CD4-positive, CD25-positive, alpha-beta regulatory T cell (primary cell): ENCODE measurements around the gene KRT15. TPM values are rescaled to one million over a fixed set of nuclear protein-coding genes. Genes with fewer than 3 reads are reported as not detected.

Experiments used
- ATAC-seq, 2 donors: fragments of 150-1000 bp; cut with Tn5 transposase; one replicate each; pipeline ENCODE4 v1.10.0; 2021; ENCODE audit warnings: low read depth in 2 of 2, moderate number of reproducible peaks in 2 of 2, moderate library complexity in 1 of 2
- DNase-seq, 3 donors: peaks; one replicate each; pipeline versions ENCODE4 v3.0.0 to v3.0.0-alpha.2; 2012 to 2022; ENCODE audit warnings: mixed read lengths in 1 of 3
- H3K27ac ChIP-seq: one replicate; pipeline ENCODE4 v1.7.0; 2013; ENCODE audit warnings: mild to moderate bottlenecking, low read length; ENCODE audit not compliant: insufficient read depth, poor library complexity, severe bottlenecking
- H3K27me3 ChIP-seq: one replicate; pipeline ENCODE4 v1.7.0; 2013; ENCODE audit warnings: low read length; ENCODE audit not compliant: control insufficient read depth, insufficient read depth
- H3K36me3 ChIP-seq: one replicate; pipeline ENCODE4 v1.7.0; 2013; ENCODE audit warnings: mild to moderate bottlenecking, low read length, moderate library complexity; ENCODE audit not compliant: control insufficient read depth, insufficient read depth
- H3K4me1 ChIP-seq: 2 replicates; pipeline ENCODE4 v1.7.0; 2013; ENCODE audit warnings: mild to moderate bottlenecking, low read length; ENCODE audit not compliant: insufficient read depth, control insufficient read depth, poor library complexity, severe bottlenecking
- H3K4me3 ChIP-seq: one replicate; pipeline ENCODE4 v1.7.0; 2013; ENCODE audit warnings: low read depth, mild to moderate bottlenecking, low read length, moderate library complexity
- H3K9me3 ChIP-seq, 2 experiments: 1 replicate in 1 of 2; 2 replicates in 1 of 2; pipeline ENCODE4 v1.7.0; 2013; ENCODE audit warnings: low read length in 2 of 2, mild to moderate bottlenecking in 1 of 2, moderate library complexity in 1 of 2; ENCODE audit not compliant: control insufficient read depth in 2 of 2
- H3K27ac Mint-ChIP-seq, 3 donors: one replicate each; pipeline ENCODE4 v1.8.0; 2020 to 2022; ENCODE audit warnings: mild to moderate bottlenecking in 3 of 3, mixed read lengths in 3 of 3, moderate library complexity in 2 of 3
- H3K27me3 Mint-ChIP-seq: one replicate; pipeline ENCODE4 v1.8.0; 2022; ENCODE audit warnings: mild to moderate bottlenecking, mixed read lengths
- H3K36me3 Mint-ChIP-seq: one replicate; pipeline ENCODE4 v1.8.0; 2020; ENCODE audit warnings: mixed read lengths
- H3K4me1 Mint-ChIP-seq, 4 donors: one replicate each; pipeline ENCODE4 v1.8.0; 2020 to 2022; ENCODE audit warnings: mixed read lengths in 4 of 4, mild to moderate bottlenecking in 1 of 4
- H3K4me3 Mint-ChIP-seq, 4 donors: one replicate each; pipeline ENCODE4 v1.8.0; 2020 to 2022; ENCODE audit warnings: mild to moderate bottlenecking in 4 of 4, mixed read lengths in 4 of 4, moderate library complexity in 3 of 4
- H3K9me3 Mint-ChIP-seq, 7 donors: one replicate each; pipeline ENCODE4 v1.8.0; 2020 to 2022; ENCODE audit warnings: mixed read lengths in 7 of 7, mild to moderate bottlenecking in 3 of 7, moderate library complexity in 2 of 7
- polyA plus RNA-seq, 4 donors: library from polyadenylated mRNA; unstranded; fragments of 300-500 nt; fragmentation: Illumina TruSeq; gene quantifications; one replicate each; pipeline ENCODE4 v1.2.3, GENCODE V29; 2021
- total RNA-seq: library from RNA; stranded (reverse); gene quantifications from one replicate; pipeline ENCODE4 v1.2.3, GENCODE V29; 2022

Gene KRT15
- total and polyA plus RNA-seq, 5 donors from 2014 or later, result not detected

DNA sequence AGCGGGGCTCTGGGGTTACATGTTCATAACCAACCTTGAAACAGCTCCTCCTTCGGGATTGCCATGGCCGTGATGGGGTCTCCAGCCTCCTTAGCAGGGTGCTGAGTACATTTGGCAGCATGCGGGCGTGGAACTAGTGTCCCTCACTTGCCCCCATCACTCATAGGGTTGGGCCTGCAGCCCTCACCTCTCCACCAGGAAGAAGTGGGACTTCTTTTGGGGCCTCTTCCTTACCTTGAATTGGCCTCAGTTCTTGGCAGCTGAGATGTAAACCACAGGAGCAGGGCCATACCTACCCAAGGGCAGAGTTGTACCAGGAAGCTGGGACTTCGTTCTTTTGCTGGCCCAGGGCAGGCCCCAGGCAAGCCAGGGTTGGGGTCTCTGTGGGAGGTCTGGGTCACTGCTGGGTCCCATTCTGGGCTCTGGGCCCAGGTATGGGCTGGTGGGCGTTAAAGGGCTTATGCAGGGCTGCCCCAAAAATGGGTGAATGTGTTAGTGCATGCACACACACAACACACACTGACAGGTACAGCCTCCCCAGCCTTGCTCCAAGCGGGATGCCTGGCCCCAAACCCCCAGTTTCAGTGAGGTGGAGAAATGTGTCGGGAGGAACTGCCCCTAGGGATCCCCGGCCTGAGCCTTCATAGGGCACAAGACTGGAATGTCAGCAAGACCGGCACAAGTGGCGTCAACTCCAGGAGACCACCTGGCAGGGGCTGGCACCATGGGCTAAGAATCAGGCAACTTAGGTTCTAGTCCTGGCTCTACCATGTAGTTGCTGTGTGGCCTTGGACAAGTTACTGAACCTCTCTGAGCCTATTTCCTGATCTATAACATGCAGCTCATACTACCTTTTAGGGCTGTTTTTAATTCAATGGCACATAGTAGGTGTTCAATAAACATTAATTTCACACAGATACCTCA lies 3.9 kb upstream of the KRT15 start:
- H3K27ac Mint-ChIP-seq, result no peak overlapping the region
- peaks cover 2% of the 10 kb centered on the region for H3K4me1 ChIP-seq
- H3K36me3 Mint-ChIP-seq, result no peaks in the 10 kb centered on the region
- no peak overlapping the region for H3K4me3 ChIP-seq
- H3K27ac ChIP-seq, result no peak overlapping the region
- no peaks in the 10 kb centered on the region for H3K9me3 ChIP-seq
- peaks cover 50% of the 10 kb centered on the region for H3K27me3 Mint-ChIP-seq
- ATAC-seq (no peak), DNase-seq (no peak)
- H3K9me3 Mint-ChIP-seq, result no peaks in the 10 kb centered on the region
- no peaks in the 10 kb centered on the region for H3K27me3 ChIP-seq
- H3K4me3 Mint-ChIP-seq, result no peak overlapping the region
- peaks cover 0 to 3% (median 0%) of the 10 kb centered on the region in 4 donors for H3K4me1 Mint-ChIP-seq
- no peaks in the 10 kb centered on the region for H3K36me3 ChIP-seq

DNA sequence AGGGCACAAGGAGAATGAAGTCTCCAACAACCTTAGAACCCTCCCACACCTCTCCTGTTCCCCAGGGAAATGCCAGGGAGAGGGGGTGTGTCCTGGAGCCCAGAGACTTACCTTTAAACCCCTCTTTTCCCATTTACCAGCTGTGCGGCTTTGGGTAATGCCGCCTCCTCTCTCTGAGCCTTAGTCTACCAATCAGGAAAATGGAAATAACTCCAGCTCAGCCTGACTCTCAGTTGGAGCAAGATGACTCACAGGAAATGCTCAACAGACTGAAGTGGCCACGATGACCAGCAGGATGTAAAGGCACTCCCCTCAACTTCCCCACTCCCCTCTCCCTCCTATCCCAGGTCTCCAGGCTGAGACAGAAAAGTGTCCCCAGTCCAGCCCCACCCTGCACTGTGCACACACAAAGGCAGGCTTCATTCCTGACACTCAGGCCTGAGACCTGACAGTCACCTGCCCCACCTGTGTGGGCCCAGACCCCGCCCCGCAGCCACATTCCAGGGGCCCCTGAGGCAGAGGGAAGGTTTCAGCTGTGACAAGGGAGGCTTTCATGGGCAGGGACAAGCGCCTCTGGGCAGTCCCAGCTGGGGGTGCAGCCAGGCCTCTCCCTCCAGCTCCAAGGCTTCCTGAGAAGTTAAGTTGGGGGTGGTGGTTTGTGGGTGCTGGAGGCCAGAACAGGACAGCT lies 3.0 kb upstream of the KRT15 start:
- DNase-seq (no peak), ATAC-seq (no peak)
- no peaks in the 10 kb centered on the region for H3K9me3 ChIP-seq
- no peaks in the 10 kb centered on the region for H3K4me1 ChIP-seq
- H3K4me3 ChIP-seq, result no peak overlapping the region
- H3K27ac ChIP-seq, result no peak overlapping the region
- Mint-ChIP-seq H3K4me1 (no peaks in the 10 kb centered on the region), H3K27me3 (peaks cover 42% of the 10 kb centered on the region), H3K9me3 (no peaks in the 10 kb centered on the region), H3K36me3 (no peaks in the 10 kb centered on the region), H3K27ac (no peak overlapping the region), H3K4me3 (no peak overlapping the region)
- no peaks in the 10 kb centered on the region for H3K36me3 ChIP-seq
- H3K27me3 ChIP-seq, result no peaks in the 10 kb centered on the region

DNA sequence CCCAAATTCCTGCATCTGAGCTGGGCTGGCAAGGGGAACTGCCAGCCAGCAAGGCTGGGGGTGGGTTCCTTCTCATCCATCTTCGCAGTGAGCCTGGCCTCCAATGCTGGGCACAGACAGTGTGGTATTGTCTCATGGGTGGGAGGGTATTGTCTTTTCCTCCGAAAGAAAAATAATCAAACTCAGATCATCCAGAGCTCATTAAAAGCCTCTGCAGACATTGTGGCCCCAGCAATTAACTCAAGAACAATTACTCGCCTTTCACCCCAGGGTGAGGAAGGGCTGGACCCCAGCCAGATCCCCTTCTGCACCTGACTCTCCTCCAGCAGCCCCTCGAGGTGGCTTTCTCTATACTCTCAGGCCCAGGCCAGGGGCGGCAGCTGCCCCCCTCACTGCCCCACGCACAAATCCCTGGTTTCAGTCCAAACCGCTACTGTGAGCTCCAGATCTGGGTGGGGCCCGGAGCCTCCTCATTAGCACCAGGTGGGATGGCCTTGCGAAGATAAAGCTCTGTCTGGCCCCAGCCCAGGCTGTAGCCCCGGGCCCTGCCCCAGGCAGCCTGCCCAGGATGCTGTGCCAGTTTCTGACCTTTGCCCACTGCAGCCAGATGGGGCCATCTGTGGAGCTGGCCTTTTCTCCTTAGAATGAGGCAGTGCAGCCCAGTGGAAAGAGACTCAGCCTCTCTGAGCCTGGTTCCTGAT lies 2.3 kb upstream of the KRT15 start:
- no peaks in the 10 kb centered on the region for H3K27me3 ChIP-seq
- no peaks in the 10 kb centered on the region for H3K4me1 ChIP-seq
- DNase-seq (no peak), ATAC-seq (no peak)
- H3K9me3 ChIP-seq, result no peaks in the 10 kb centered on the region
- H3K27ac Mint-ChIP-seq, result no peak overlapping the region
- no peaks in the 10 kb centered on the region for H3K9me3 Mint-ChIP-seq
- no peaks in the 10 kb centered on the region for H3K36me3 ChIP-seq
- H3K4me3 ChIP-seq, result no peak overlapping the region
- no peaks in the 10 kb centered on the region for H3K36me3 Mint-ChIP-seq
- no peaks in the 10 kb centered on the region for H3K4me1 Mint-ChIP-seq
- no peak overlapping the region for H3K27ac ChIP-seq
- no peak overlapping the region for H3K4me3 Mint-ChIP-seq
- H3K27me3 Mint-ChIP-seq, result peaks cover 40% of the 10 kb centered on the region

- H3K9me3 Mint-ChIP-seq, result no peaks in the 10 kb centered on the region
- peaks cover 28% of the 10 kb centered on the region for H3K27me3 Mint-ChIP-seq
- no peaks in the 10 kb centered on the region for H3K36me3 ChIP-seq
- H3K27ac Mint-ChIP-seq, result no peak overlapping the region
- H3K4me1 Mint-ChIP-seq, result no peaks in the 10 kb centered on the region
- H3K9me3 ChIP-seq, result no peaks in the 10 kb centered on the region
- no peaks in the 10 kb centered on the region for H3K36me3 Mint-ChIP-seq
- no peak overlapping the region for H3K4me3 Mint-ChIP-seq
- no peak overlapping the region for H3K4me3 ChIP-seq
- H3K4me1 ChIP-seq, result no peaks in the 10 kb centered on the region
- no peaks in the 10 kb centered on the region for H3K27me3 ChIP-seq
- ATAC-seq (no peak), DNase-seq (no peak)
- no peak overlapping the region for H3K27ac ChIP-seq
Observed at GRCh38 chr17:41519501-41520224, 973 bp upstream of the KRT15 start.

DNA sequence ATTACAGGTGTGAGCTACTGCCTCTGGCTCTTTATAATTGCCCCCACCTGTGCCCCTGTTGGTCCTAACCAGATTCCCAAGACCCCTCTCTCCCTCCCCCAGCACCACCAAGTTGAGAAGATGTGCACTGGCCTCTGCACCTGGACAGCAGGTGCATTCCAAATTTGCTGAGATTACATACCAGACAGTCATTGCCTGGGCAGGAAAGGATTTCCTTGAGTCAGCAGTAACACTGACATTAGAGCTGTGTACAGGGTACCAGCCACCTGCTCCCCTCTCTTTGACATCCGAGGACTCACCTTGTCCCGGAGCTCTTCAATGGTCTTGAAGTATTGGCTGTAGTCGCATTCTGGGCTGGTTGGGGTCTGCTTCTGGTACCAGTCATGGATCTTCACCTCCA lies 659 bp downstream of the KRT15 start:
- Histone ChIP-seq H3K36me3 (no peaks in the 10 kb centered on the region), H3K4me3 (no peak overlapping the region), H3K27ac (no peak overlapping the region), H3K9me3 (no peaks in the 10 kb centered on the region), H3K4me1 (no peaks in the 10 kb centered on the region), H3K27me3 (no peaks in the 10 kb centered on the region)
- no peak overlapping the region for H3K4me3 Mint-ChIP-seq
- no peaks in the 10 kb centered on the region for H3K9me3 Mint-ChIP-seq
- ATAC-seq, result no peak
- H3K27me3 Mint-ChIP-seq, result peaks cover 18% of the 10 kb centered on the region
- no peak overlapping the region for H3K27ac Mint-ChIP-seq
- no peak for DNase-seq
- H3K36me3 Mint-ChIP-seq, result no peaks in the 10 kb centered on the region
- no peaks in the 10 kb centered on the region for H3K4me1 Mint-ChIP-seq

- Mint-ChIP-seq H3K4me3 (no peak overlapping the region), H3K4me1 (no peaks in the 10 kb centered on the region), H3K27me3 (peaks cover 15% of the 10 kb centered on the region), H3K27ac (no peak overlapping the region), H3K36me3 (no peaks in the 10 kb centered on the region), H3K9me3 (no peaks in the 10 kb centered on the region)
- no peaks in the 10 kb centered on the region for H3K9me3 ChIP-seq
- H3K4me3 ChIP-seq, result no peak overlapping the region
- H3K36me3 ChIP-seq, result no peaks in the 10 kb centered on the region
- no peaks in the 10 kb centered on the region for H3K4me1 ChIP-seq
- H3K27ac ChIP-seq, result no peak overlapping the region
- H3K27me3 ChIP-seq, result no peaks in the 10 kb centered on the region
- ATAC-seq (no peak), DNase-seq (no peak)
Observed at GRCh38 chr17:41516830-41517283, 1.8 kb downstream of the KRT15 start.

DNA sequence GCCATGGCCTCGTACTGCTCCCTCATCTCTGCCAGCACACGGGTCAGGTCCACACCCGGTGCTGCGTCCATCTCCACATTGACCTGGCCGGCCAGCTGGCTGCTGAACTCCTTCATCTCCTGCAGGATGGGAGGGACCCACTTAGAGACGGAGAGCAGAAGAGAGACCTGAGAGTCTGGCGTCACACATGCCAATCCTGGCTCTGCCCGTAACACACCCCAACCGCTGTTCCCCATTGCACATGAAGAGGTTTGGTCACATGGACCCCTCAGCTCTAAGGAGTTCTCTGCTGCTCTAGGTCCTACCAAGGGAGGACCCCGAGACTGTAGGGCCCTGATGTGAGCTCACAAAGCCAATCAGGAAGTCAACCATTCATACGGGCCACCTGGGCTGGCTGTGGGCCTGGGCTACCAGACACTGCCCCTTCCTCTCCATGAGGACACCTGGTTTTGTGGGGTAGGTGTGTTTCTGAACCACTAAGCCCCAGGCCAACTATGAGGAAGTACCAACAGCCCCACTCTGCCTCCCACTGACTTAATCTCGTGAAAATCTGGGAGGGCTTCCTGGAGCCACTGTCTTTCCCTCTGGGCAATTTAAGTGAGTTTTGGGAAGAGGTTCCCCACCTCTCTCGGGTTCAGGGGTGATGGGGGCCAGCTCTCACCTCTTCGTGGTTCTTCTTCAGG lies 2.4 kb downstream of the KRT15 start:
- Histone ChIP-seq H3K4me1 (no peaks in the 10 kb centered on the region), H3K27me3 (no peaks in the 10 kb centered on the region), H3K36me3 (no peaks in the 10 kb centered on the region), H3K9me3 (no peaks in the 10 kb centered on the region), H3K4me3 (no peak overlapping the region), H3K27ac (no peak overlapping the region)
- Mint-ChIP-seq H3K27ac (no peak overlapping the region), H3K27me3 (peaks cover 15% of the 10 kb centered on the region), H3K4me3 (no peak overlapping the region), H3K36me3 (no peaks in the 10 kb centered on the region), H3K9me3 (no peaks in the 10 kb centered on the region), H3K4me1 (no peaks in the 10 kb centered on the region)
- DNase-seq (no peak), ATAC-seq (no peak)
